NOMO-1 treated with dmso at 0.1 percent for 144 hours (cell line): Measurements from ENCODE around the gene SMIM41.
"Not testable (repeated sequence)": the region's sequence is repeated elsewhere in the genome, so short reads cannot be mapped to it uniquely, and the experiment has no call there.

ENCODE experiments used
- DNase-seq: peaks from one replicate; lab custom pipeline; 2025; ENCODE audit not compliant: unreplicated experiment; lab: John Stamatoyannopoulos, UW

SMIM41 gene

DNA sequence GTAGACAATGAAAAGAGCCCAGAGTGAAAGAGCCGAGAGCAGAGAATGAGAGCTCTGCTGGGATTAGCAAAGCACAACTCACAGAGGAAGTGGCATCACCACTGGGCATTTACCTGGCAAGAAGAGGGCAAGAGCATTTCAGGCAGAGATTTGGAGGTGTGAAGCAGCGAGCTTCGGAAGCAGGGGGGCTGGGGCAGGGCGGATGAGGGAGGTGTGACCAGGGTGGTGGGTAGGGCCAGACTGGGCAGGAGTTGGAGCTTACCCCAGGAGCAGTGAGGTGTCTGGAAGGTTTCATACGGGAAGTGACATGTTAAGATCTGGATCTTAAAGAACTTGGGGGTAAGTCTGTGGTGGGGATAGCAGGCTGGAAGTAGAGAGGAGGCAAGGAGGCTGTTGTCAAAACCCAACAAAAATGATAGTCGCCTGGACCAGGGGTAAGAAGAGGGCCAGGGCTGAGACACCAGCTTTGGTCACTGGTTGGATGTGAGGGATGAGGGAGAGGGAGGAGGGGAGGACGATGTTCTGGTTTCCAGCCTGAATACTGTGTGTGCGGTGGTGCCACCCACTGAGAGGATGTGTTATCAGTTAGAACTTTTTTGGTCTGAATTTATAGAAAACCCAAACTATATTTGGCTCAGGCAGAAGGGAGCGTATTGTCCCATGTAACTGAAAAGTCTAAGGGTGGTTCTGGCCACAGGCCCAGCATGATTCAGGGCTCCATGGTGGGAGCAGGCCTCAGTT lies 5.2 kb downstream of the SMIM41 start:
- DNase-seq, result no peak

DNA sequence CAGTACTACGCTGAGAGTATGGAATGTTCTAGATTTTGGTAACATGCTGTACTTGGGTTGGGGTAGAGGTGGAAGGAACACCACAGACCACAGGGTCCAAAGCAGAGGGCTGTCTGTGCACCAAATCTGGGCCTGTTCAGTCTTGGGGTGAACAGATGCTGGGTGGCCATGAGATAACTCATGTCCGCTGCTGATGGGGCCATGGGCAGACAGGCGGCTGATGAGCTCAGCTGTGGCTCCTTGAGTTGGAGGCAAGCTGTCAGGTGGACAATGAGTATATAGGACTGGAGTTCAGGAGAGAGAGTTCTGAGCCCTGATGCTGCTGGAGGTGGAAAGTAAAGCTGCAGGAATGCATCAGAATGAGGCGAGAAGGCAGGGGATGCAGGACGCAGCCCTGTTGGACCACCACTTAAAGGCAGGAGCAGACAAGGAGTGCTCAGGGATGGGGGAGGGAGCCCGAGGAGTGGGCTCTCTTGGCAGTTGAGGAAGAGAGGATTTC lies 6.2 kb downstream of the SMIM41 start:
- no peak for DNase-seq

DNA sequence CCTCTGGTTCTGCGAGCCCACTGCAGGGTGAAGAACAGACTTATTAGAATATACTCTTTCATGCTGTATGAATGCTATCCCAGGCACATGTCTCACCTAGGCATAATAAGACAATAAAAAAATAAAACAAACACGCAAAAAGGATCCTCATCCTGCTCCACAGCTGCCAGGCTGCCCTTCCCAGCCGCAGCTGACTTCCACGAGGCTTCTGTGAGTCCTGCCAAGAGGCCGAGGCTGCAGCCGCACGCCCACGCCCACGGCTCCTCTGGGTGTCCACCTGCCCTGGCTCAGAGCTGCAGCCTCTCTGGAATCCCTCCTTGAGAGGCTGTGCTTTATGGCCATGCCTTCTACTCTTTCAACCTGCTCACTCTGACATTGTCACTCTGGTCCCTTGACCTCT lies 6.9 kb downstream of the SMIM41 start:
- DNase-seq, result no peak

DNA sequence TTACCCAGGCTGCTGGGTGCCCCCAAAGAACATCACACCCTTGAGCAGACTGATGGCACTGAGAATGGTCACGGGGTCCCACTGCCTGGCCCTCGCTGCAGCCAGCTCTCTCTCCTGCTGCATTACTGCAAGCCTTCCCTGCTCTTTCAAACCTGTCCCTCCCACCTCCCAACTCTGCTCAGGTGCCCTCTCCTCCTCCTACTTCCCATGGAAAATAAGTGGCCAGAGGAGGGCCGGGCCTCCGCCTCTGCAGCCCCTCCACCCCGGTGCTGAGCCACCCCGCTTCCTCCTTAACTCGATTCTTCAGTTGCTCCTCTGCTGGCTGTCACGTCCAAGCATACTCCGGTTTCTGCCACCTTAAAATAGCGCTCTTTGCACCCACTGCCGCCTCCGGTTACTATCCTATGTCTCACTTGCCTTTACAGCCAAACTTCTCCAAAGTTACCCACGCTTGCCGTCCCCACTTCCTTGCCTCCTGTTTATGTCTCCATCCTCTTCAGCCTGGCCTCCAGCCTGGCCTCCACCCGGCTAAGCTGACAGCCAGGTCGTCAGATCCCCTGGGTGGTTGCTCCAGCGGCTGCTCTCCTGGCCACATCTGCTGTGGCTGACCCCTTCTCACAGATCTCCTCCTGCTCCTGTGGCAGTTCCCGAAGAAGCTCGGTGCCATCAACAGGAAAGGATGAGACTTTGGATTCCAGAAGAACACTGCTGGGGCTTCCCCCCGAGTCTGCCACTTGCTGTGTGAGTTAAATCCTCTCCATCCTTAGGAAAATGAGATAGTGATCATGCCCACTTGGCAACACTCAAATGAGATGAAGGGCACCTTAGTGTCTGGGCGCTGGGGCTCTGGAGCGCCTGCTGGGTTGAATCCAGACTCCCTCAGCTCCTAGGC lies 7.7 kb downstream of the SMIM41 start:
- DNase-seq, result no peak

DNA sequence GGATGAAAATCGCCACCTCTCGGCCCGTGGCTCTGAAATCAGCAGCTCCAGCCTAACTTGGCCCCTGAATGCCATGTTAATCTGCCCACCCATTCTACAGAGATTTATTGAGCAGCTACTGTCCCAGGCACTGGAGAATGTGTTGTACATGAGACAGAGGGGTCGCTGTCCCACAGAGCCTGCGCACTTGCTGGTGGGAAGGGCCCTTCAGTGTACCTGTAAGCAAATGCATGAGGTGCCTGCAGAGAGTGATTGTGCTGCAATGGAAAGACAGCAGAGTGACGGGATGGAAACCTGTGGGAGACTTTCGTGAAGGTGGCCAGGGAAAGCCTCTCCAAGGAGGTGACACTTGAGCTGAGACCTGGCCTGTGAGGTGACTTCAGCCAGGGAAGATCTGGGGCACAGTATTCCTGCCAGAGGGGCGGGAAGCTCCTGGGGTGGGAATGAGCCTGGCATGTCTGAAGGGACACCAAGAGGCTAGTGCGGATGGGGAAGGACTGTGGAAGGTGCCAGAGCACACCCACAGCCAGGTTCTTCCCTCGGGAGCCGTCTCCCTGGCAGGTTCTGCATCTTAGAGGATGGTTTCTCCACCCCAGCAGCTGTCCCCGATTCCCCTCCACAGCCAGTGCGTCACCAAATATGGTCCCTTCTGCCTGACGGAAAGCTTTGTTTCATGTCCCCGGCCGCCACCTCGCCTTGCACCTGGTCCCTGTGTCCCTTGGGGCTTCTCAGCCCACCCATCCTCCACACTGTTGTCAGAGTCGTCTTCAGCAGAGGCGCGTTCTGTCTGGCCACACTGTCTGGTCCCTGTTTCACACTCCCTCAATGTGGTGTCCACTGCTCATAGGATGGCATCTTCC lies 8.7 kb downstream of the SMIM41 start:
- no peak for DNase-seq

DNA sequence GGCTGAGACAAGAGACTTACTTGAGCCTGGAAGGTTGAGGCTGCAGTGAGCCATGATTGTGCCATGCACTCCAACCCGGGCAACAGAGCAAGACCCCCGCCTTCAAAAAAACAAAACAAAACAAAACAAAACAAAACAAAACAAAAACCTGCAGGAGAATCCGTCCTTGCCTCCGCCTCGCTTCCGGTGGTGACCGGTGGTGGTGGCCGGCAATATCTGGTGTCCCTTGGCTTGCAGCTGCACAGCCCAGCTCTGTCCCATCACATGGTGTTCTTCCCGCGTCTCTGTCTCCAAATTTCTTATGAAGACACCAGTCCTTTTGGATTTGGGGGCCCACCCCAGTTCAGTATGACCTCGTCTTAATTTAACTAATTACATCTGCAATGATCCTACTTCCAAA lies 10.0 kb downstream of the SMIM41 start:
- no peak for DNase-seq

DNA sequence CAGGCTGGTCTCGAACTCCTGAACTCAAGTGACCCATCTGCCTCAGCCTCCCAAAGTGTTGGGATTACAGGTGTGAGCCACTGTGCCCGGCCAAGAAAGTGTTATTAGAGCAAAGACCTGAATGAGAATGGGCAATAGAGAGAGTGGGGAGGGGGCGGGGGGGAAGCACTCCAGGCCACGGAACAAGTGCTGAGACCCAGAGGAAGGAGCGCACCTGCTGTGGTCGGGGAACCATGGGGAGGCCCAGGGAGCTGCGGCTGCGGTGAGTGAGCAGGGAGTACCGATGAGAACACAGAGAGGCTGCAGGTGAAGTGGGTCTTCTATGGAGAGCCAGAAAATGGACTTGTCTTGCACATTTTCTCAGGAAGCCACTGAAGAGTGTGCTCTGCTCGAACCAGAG lies 10.8 kb downstream of the SMIM41 start:
- DNase-seq, result no peak

DNA sequence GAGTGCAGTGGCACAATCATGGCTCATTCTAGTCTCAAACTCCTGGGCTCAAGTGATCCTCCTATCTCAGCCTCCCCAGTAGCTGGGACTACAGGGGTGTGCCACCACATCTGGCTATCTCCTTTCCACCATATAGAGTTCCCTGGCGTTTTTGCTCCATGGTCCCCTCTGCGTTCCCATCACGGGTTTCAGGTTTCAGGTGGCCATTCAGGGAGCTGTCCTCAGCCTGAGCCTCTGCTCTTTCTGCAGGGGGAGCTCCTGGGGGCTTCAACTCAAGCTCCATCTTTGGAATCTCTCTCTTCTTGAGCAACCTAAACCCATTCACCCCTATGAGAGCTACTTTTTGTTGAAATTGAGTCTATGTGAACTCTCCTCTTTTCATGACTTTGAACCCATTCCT lies 11.6 kb downstream of the SMIM41 start:
- no peak for DNase-seq

DNA sequence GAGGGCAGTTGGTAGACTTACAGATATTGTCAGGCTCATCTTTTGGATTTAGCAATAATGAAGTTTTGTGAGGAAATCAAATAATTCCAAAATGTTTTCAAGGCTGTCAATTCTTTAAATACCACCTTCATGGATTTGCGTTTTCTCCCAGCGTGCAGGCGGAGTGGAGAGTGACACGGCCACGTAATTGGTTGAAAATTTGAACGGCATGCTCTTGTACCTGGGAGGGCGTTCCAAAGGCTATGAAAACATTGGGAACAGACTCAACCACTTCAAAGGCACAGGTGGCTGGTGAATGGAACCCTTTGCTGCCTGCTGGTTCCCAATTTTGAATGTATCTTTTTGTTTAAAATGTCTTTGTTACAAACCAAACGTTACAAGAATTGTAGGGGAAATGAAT lies 12.4 kb downstream of the SMIM41 start:
- no peak for DNase-seq

DNA sequence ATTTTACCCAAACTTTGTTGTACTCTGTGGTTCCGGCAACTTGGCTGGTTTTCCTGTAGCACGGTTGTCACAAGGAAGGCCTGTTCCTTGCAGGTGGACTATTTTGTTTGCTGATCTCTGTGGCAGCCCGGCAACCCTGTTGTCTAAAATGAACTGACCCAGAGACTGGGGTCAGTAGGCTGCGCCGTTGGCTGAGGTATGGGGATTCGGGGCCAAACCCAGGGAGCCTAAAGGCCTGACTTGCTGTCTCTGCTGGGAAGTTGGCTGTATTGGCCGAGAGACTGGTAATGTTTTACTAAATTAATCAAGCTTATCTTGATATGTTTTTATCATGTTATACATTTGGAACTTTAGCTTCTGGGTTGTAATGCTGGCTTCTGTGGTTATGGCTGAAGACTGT lies 13.8 kb downstream of the SMIM41 start:
- DNase-seq, result no peak

DNA sequence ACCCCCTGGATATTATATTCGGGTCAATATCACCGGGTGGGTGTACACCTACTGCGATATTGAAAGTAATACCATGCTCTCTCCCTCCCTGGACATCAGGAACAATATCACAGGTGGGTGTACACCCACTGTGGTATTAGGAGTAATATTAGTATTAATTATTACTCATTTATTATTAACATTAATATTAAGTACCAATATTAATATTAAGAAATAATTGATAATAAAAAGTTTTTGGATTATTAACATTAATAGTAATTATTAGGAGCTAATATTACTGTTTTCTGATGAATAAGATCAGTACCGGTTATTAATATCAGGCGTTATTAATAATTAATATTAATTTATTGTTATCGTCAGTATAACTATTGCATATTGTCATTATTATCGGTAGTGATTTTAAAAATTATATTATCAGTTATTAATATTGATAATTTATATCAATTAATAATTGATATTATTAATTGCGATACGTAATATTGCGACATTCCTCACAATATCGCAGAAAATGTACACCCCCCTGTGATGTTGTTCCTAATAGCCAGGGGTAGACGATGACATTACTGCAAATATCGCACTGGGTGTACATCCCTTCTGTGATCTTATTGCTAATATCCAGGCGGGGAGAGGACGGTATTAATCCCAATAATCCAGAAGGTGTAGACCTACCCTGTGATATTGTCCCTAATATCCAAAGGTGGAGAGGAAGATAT lies 17.0 kb downstream of the SMIM41 start:
- DNase-seq, result no peak

DNA sequence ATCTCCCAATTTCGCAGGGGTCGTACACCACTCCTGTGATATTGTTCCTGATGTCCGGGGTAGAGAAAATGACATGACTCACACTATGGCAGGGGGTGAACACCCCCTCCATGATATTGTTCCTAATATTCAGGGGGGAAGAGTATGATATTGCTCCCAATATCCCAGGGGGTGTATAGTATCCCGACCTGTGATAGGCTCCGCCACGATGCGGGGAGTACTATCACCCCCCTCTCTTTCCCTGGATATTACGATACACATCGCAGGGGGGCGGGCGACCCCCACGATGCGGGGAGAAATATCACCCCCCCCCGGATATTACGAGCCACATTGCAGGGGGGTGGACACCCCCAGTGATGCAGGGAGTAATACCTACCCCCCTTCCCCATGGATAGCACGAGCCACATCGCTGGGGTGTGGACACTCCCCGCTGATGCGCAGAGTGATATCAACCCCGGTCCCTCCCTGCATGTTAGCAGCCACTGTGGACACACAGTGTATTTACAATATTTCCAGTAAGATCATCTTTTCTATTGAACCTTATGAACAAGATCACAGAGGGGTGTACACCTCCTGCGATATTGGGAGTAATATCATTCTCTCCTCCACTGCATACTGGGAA lies 17.7 kb downstream of the SMIM41 start:
- no peak for DNase-seq

DNA sequence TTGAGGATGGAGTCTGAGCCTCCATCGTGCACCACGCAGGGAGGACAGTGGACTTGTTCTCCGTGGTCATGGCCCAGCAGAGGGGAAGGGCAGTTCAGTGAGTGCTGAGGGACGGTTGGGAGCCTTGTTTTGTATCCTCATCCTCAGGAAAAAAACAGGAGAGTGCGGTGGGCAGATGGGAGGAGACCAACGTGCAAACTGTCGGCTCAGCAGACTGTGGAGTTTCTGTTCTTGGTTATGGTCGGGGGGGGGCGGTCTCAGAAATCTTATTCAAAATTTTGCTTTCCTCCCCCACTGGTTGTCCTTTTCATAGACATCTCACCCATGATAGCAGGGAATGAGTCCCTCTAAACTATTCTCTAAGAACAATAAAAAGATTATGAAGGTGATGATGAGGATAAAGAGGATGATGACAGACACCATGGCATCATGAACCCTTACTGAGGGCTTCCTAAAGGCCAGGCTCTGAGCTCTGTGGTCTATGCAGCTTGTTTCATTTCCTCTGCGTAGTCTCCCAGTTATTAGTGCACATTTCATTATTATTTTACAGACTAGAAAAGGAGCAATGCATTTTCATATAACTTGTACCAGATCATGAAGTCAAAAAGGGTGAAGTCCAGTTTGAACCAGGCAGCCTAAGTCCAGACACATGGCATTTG lies 25.1 kb downstream of the SMIM41 start:
- not testable (repeated sequence) for DNase-seq

DNA sequence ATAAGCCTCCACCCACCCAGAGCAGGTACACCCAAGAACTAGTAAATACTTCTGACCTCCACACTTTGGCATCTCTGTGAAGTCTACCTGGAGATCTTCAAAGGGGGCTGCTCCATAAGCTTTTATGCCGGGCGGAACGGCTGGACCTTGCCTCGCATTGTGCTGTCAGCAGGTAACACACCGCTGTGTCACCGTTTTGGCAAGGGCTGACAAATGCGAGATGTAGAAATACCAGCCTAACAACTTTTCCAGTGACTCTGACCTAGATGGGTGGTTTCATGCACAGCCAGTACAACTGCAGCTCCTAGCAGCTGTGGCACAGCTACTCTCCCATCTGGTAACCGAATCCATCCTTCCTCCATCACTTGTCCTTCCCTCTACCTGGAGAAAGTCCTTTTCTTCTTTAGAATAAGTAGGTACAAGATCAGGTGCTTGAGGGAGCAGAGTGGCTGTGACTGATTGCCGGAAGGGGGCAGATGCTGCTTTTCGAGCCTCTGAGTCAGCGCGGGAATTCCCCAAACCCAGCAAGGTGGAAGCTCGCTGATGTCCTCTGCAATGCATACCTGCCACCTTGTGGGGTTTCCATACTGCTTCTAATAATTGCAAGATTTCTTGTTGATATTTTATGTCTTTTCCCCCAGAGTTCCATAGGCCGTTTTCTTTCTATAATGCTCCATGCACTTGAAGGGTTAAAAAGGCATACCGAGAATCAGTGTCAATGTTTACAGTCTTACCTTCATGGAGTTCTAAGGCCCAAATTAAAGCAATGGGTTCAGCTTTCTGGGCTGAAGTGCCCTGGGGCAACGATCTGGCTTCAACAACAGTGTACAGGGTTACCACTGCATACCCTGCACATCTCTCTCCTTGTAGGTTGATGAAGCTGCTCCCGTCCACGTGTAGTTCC lies 37.0 kb downstream of the SMIM41 start:
- DNase-seq, result not testable (repeated sequence)

DNA sequence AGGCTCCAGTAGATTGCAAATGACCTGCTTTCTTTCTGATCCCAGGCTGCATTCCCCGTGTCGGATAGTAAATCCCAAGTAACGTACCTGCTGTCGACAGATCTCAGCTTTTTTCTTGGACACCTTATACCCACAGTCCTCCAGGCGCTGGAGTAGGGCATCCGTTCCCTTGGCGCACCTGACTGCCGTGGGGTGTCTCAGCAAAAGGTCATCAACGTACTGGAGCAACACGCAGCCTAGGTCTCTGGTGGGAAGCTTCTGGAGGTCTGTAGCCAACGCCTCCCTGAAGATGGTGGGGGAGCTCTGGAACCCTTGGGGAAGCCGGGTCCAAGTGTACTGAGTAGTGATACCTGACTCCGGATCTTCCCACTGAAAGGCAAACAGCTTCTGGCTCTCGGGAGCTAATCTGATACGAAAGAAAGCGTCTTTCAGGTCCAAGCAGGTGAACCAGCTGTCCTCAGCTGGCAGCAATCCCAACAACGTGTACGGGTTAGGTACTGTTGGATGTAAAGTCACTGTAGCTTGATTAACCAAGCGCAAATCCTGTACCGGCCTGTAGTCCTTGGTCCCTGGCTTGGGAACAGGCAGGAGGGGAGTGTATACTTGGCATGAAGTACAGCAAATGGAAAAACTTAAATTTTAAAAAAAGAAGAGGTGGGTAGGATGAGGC lies 38.4 kb downstream of the SMIM41 start:
- DNase-seq, result not testable (repeated sequence)

DNA sequence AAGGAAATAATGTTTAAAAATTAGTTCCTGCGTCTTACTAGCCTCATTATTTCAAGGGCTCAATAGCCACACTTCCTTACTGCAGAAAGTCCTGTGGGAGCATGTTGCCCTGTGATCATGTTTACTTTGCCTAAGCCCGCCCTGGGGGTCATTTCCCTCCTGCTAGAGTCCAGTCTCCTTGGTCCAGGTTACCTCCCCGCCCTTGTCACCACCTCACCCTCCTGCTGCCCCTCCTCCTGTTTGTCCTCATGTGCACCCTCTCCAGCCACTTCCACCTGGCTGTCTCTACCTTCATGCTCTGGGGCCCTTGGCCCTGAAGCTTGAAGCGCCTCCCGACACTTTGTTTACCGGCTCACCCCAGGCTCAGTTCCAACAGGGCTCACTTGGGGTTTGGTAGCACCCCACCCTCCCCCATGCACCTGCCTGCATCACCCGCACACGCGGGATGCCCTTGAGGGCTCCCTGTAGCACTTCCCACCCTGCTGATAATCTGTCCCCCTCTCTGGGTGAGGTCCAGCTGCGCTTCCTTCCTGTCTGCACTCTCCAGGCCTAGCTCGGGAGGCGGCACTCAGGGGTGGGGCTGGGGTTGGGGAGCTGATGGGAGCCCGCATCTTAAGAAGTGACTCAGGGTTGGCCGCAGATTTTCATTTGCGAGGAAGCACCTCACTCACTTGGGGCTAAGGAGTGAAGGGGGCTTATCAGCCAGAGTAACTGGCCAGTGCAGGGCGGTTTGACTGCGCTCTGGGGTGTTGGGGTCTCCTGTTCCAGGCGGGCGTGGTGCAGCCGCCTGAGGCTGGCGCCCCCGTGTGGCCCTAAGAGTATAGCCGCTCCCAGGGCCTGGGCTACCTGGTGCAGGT lies 40.1 kb downstream of the SMIM41 start:
- DNase-seq, result peak; percentile 2
